ENCODE results near the gene CCNJL.

CCNJL gene

GRCh38 chr5:160306696-160307095 is 5.7 kb downstream of the CCNJL start:
- Histone ChIP-seq H3K36me3 (ENCODE audit: control insufficient read depth, insufficient read depth, low read length) (no peaks in the 10 kb centered on the region), H3K27ac (ENCODE audit: low read depth, low read length) (no peak overlapping the region), H2BK5ac (ENCODE audit: low read length) (no peak overlapping the region), H3K9ac (ENCODE audit: low read length) (no peak overlapping the region), H3K4me3 (ENCODE audit: low read length) (no peak overlapping the region), H2AK5ac (ENCODE audit: low read length) (no peak overlapping the region), H3K18ac (ENCODE audit: low read length) (no peak overlapping the region), H3K56ac (ENCODE audit: low read length) (no peak overlapping the region), H3K27me3 (ENCODE audit: insufficient read depth, low read length, poor library complexity) (no peaks in the 10 kb centered on the region), H2BK120ac (ENCODE audit: low read depth, low read length) (no peak overlapping the region), H3K79me2 (ENCODE audit: control insufficient read depth, insufficient read depth, low read length) (peaks cover 19% of the 10 kb centered on the region), H4K8ac (ENCODE audit: low read depth, low read length) (no peak overlapping the region), H3K23ac (ENCODE audit: low read length) (no peak overlapping the region), H2BK15ac (replicated peaks; ENCODE audit: low read depth) (no peak overlapping the region), H3K4me2 (ENCODE audit: low read length) (no peak overlapping the region), H3K4me1 (ENCODE audit: control insufficient read depth, low read depth, low read length) (peaks cover 4% of the 10 kb centered on the region), H4K5ac (ENCODE audit: low read length) (no peak overlapping the region), H3K4ac (ENCODE audit: low read depth, low read length) (no peak overlapping the region), H3K79me1 (ENCODE audit: low read length) (peaks cover 29% of the 10 kb centered on the region)
- no CpG with 5 or more reads among the region's 4 CpGs for WGBS (ENCODE audit: extremely low coverage, insufficient coverage, low lambda C conversion rate)
- DNase-seq: no peak

GRCh38 chr5:160305319-160305718 is 7.0 kb downstream of the CCNJL start:
- WGBS (ENCODE audit: extremely low coverage, insufficient coverage, low lambda C conversion rate): no CpG with 5 or more reads among the region's 10 CpGs
- Histone ChIP-seq H4K5ac (ENCODE audit: low read length) (no peak overlapping the region), H3K4me1 (ENCODE audit: control insufficient read depth, low read depth, low read length) (no peaks in the 10 kb centered on the region), H3K27ac (ENCODE audit: low read depth, low read length) (no peak overlapping the region), H3K79me2 (ENCODE audit: control insufficient read depth, insufficient read depth, low read length) (peaks cover 12% of the 10 kb centered on the region), H3K56ac (ENCODE audit: low read length) (no peak overlapping the region), H3K4me2 (ENCODE audit: low read length) (no peak overlapping the region), H3K36me3 (ENCODE audit: control insufficient read depth, insufficient read depth, low read length) (no peaks in the 10 kb centered on the region), H2BK5ac (ENCODE audit: low read length) (no peak overlapping the region), H2BK120ac (ENCODE audit: low read depth, low read length) (no peak overlapping the region), H3K27me3 (ENCODE audit: insufficient read depth, low read length, poor library complexity) (no peaks in the 10 kb centered on the region), H3K9ac (ENCODE audit: low read length) (no peak overlapping the region), H2BK15ac (replicated peaks; ENCODE audit: low read depth) (no peak overlapping the region), H4K8ac (ENCODE audit: low read depth, low read length) (no peak overlapping the region), H3K23ac (ENCODE audit: low read length) (no peak overlapping the region), H3K4ac (ENCODE audit: low read depth, low read length) (no peak overlapping the region), H2AK5ac (ENCODE audit: low read length) (no peak overlapping the region), H3K79me1 (ENCODE audit: low read length) (peaks cover 22% of the 10 kb centered on the region), H3K18ac (ENCODE audit: low read length) (no peak overlapping the region), H3K4me3 (ENCODE audit: low read length) (no peak overlapping the region)
- DNase-seq: no peak

- Histone ChIP-seq H4K8ac (ENCODE audit: low read depth, low read length) (no peak overlapping the region), H3K4me1 (ENCODE audit: control insufficient read depth, low read depth, low read length) (no peaks in the 10 kb centered on the region), H3K36me3 (ENCODE audit: control insufficient read depth, insufficient read depth, low read length) (no peaks in the 10 kb centered on the region), H3K18ac (ENCODE audit: low read length) (no peak overlapping the region), H3K79me2 (ENCODE audit: control insufficient read depth, insufficient read depth, low read length) (peaks cover 2% of the 10 kb centered on the region), H2BK15ac (replicated peaks; ENCODE audit: low read depth) (no peak overlapping the region), H2AK5ac (ENCODE audit: low read length) (no peak overlapping the region), H3K27me3 (ENCODE audit: insufficient read depth, low read length, poor library complexity) (no peaks in the 10 kb centered on the region), H2BK5ac (ENCODE audit: low read length) (no peak overlapping the region), H3K9ac (ENCODE audit: low read length) (no peak overlapping the region), H3K4ac (ENCODE audit: low read depth, low read length) (no peak overlapping the region), H4K5ac (ENCODE audit: low read length) (no peak overlapping the region), H3K4me3 (ENCODE audit: low read length) (no peak overlapping the region), H3K23ac (ENCODE audit: low read length) (no peak overlapping the region), H3K79me1 (ENCODE audit: low read length) (peaks cover 18% of the 10 kb centered on the region), H3K56ac (ENCODE audit: low read length) (no peak overlapping the region), H2BK120ac (ENCODE audit: low read depth, low read length) (no peak overlapping the region), H3K4me2 (ENCODE audit: low read length) (no peak overlapping the region), H3K27ac (ENCODE audit: low read depth, low read length) (no peak overlapping the region)
- no CpG with 5 or more reads among the region's 3 CpGs for WGBS (ENCODE audit: extremely low coverage, insufficient coverage, low lambda C conversion rate)
- DNase-seq: no peak
These were observed 8.7 kb downstream of the CCNJL start for GRCh38 chr5:160303690-160304089.

- Histone ChIP-seq H2BK120ac (ENCODE audit: low read depth, low read length) (no peak overlapping the region), H3K27ac (ENCODE audit: low read depth, low read length) (no peak overlapping the region), H3K79me1 (ENCODE audit: low read length) (peaks cover 13% of the 10 kb centered on the region), H3K4me2 (ENCODE audit: low read length) (no peak overlapping the region), H3K27me3 (ENCODE audit: insufficient read depth, low read length, poor library complexity) (no peaks in the 10 kb centered on the region), H4K8ac (ENCODE audit: low read depth, low read length) (no peak overlapping the region), H3K9ac (ENCODE audit: low read length) (no peak overlapping the region), H3K56ac (ENCODE audit: low read length) (no peak overlapping the region), H3K4me1 (ENCODE audit: control insufficient read depth, low read depth, low read length) (peaks cover 11% of the 10 kb centered on the region), H2BK15ac (replicated peaks; ENCODE audit: low read depth) (no peak overlapping the region), H4K5ac (ENCODE audit: low read length) (no peak overlapping the region), H3K4me3 (ENCODE audit: low read length) (no peak overlapping the region), H3K23ac (ENCODE audit: low read length) (no peak overlapping the region), H3K36me3 (ENCODE audit: control insufficient read depth, insufficient read depth, low read length) (no peaks in the 10 kb centered on the region), H2BK5ac (ENCODE audit: low read length) (no peak overlapping the region), H3K18ac (ENCODE audit: low read length) (no peak overlapping the region), H3K4ac (ENCODE audit: low read depth, low read length) (no peak overlapping the region), H3K79me2 (ENCODE audit: control insufficient read depth, insufficient read depth, low read length) (peaks cover 11% of the 10 kb centered on the region), H2AK5ac (ENCODE audit: low read length) (no peak overlapping the region)
- no peak for DNase-seq
- WGBS (ENCODE audit: extremely low coverage, insufficient coverage, low lambda C conversion rate): no CpG with 5 or more reads among the region's 10 CpGs
These were observed 14.2 kb downstream of the CCNJL start for GRCh38 chr5:160298189-160298588.

- Histone ChIP-seq H3K4me2 (ENCODE audit: low read length) (no peak overlapping the region), H3K56ac (ENCODE audit: low read length) (no peak overlapping the region), H2BK15ac (replicated peaks; ENCODE audit: low read depth) (no peak overlapping the region), H3K4me1 (ENCODE audit: control insufficient read depth, low read depth, low read length) (peaks cover 11% of the 10 kb centered on the region), H3K79me2 (ENCODE audit: control insufficient read depth, insufficient read depth, low read length) (peaks cover 11% of the 10 kb centered on the region), H3K4ac (ENCODE audit: low read depth, low read length) (no peak overlapping the region), H3K4me3 (ENCODE audit: low read length) (no peak overlapping the region), H3K36me3 (ENCODE audit: control insufficient read depth, insufficient read depth, low read length) (no peaks in the 10 kb centered on the region), H2BK120ac (ENCODE audit: low read depth, low read length) (no peak overlapping the region), H3K79me1 (ENCODE audit: low read length) (peaks cover 13% of the 10 kb centered on the region), H4K5ac (ENCODE audit: low read length) (no peak overlapping the region), H3K9ac (ENCODE audit: low read length) (no peak overlapping the region), H3K27ac (ENCODE audit: low read depth, low read length) (no peak overlapping the region), H2AK5ac (ENCODE audit: low read length) (no peak overlapping the region), H2BK5ac (ENCODE audit: low read length) (no peak overlapping the region), H4K8ac (ENCODE audit: low read depth, low read length) (no peak overlapping the region), H3K23ac (ENCODE audit: low read length) (no peak overlapping the region), H3K27me3 (ENCODE audit: insufficient read depth, low read length, poor library complexity) (no peaks in the 10 kb centered on the region), H3K18ac (ENCODE audit: low read length) (no peak overlapping the region)
- WGBS (ENCODE audit: extremely low coverage, insufficient coverage, low lambda C conversion rate): no CpG with 5 or more reads among the region's 5 CpGs
- DNase-seq: peak; percentile 27
These were observed 14.6 kb downstream of the CCNJL start for GRCh38 chr5:160297776-160298175.

- Histone ChIP-seq H3K4me3 (ENCODE audit: low read length) (no peak overlapping the region), H2BK5ac (ENCODE audit: low read length) (no peak overlapping the region), H4K8ac (ENCODE audit: low read depth, low read length) (no peak overlapping the region), H3K79me2 (ENCODE audit: control insufficient read depth, insufficient read depth, low read length) (peaks cover 11% of the 10 kb centered on the region), H2AK5ac (ENCODE audit: low read length) (no peak overlapping the region), H3K4me2 (ENCODE audit: low read length) (no peak overlapping the region), H2BK15ac (replicated peaks; ENCODE audit: low read depth) (no peak overlapping the region), H4K5ac (ENCODE audit: low read length) (no peak overlapping the region), H3K9ac (ENCODE audit: low read length) (no peak overlapping the region), H3K56ac (ENCODE audit: low read length) (no peak overlapping the region), H3K27ac (ENCODE audit: low read depth, low read length) (no peak overlapping the region), H3K36me3 (ENCODE audit: control insufficient read depth, insufficient read depth, low read length) (no peaks in the 10 kb centered on the region), H3K18ac (ENCODE audit: low read length) (no peak overlapping the region), H3K79me1 (ENCODE audit: low read length) (peaks cover 13% of the 10 kb centered on the region), H3K4me1 (ENCODE audit: control insufficient read depth, low read depth, low read length) (peaks cover 11% of the 10 kb centered on the region), H3K4ac (ENCODE audit: low read depth, low read length) (no peak overlapping the region), H3K23ac (ENCODE audit: low read length) (no peak overlapping the region), H3K27me3 (ENCODE audit: insufficient read depth, low read length, poor library complexity) (no peaks in the 10 kb centered on the region), H2BK120ac (ENCODE audit: low read depth, low read length) (no peak overlapping the region)
- no peak for DNase-seq
- no CpG with 5 or more reads among the region's 1 CpG for WGBS (ENCODE audit: extremely low coverage, insufficient coverage, low lambda C conversion rate)
These were observed 15.4 kb downstream of the CCNJL start for GRCh38 chr5:160297004-160297403.

All from mesendoderm (in vitro differentiated cells).